SH-SY5Y (cell line): ENCODE results near the gene S100A11.

Experiments used
- GATA2 ChIP-seq: IDR thresholded peaks from 2 replicates; pipeline ENCODE4 v1.6.1; 2011; ENCODE audit warnings: mild to moderate bottlenecking, low read depth, low read length
- GATA3 ChIP-seq: IDR thresholded peaks from 2 replicates; pipeline ENCODE4 v1.6.1; 2011; ENCODE audit warnings: low read depth, mild to moderate bottlenecking, low read length, moderate library complexity

Gene S100A11

DNA sequence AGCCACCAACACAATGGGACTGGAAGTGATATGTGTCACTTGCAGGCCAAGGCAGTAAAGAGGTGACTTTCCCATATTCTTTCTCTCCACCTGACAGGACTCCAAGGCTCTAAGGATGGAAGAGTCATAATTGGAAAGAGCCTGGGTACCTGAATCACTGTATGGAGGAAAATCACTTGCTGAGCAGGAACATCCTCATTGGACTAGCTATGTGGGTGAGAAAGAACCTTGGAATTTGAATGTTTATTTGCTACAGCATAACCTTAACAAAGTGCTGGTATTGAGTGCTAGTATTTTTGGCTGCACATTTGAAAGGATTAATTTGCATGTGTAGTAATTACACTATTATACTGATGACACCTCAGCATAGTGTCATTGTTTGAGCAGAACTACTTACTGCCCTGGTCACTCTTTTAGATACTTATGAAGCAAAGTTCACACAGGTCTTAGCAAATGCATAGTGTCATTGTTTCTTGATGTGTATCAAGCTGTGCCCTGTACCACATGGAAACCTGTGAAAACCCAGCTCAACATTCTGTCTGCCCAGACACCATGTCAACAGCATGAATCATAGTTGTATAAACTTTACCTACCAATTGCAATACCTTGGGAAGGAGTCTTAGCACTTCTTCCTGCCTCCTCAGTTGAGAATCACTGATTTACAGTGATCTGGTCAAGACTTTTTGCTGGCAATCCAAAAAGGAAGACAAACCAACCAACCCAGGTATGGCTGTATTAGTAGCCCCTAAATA is 38.0 kb downstream of the S100A11 start:
- no peak for TF ChIP-seq GATA2
- TF ChIP-seq GATA3 = no peak

DNA sequence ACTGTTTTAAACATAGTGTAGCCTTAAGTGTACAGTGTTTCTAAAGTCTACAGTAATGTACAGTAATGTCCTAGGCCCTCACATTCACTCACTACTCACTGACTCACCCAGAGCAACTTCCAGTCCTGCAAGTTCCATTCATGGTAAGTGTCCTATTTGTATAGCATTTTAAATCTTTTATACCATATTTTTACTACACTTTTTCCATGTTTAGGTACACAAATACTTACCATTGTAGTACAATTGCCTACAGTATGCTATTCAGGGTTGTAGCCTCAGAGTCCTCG is 39.6 kb downstream of the S100A11 start:
- TF ChIP-seq GATA2 = no peak

DNA sequence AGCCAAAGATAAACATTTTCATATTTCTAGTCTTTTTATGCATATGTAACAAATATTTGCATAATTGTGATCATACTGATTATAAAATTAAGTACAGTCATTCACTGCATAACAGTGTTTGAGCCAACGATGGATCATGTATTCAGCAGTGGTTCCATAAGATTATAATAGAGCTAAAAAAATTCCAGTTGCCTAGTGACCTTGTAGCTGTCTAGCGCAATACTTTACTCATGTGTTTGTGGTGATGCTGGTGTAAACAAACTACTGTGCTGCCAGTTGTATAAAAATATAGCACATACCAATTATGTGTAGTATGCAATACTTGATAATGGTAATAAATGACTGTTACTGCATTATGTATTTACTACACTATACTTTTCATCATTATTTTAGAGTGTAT is 41.0 kb downstream of the S100A11 start:
- TF ChIP-seq GATA3 = no peak
- no peak for TF ChIP-seq GATA2

DNA sequence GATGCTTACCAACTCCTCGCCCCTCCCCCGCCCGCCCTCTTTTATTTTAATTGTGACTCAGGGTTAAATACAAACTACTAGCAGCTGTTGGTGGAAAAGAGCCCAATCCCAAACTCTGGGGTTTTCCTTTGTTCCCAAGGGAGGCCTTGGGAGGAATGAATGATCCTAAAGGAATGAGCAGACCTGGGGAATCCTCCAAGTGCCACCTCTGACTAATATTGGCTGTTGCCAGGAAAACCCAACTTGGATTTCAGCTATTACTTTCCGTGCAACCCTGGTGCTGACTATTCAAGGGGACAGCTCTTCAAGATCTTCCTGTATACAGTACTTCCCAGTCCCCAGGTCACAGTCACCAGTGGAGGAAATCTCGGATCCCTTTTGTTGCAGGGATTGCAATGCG is 41.8 kb downstream of the S100A11 start:
- TF ChIP-seq GATA3 (no peak), GATA2 (no peak)

DNA sequence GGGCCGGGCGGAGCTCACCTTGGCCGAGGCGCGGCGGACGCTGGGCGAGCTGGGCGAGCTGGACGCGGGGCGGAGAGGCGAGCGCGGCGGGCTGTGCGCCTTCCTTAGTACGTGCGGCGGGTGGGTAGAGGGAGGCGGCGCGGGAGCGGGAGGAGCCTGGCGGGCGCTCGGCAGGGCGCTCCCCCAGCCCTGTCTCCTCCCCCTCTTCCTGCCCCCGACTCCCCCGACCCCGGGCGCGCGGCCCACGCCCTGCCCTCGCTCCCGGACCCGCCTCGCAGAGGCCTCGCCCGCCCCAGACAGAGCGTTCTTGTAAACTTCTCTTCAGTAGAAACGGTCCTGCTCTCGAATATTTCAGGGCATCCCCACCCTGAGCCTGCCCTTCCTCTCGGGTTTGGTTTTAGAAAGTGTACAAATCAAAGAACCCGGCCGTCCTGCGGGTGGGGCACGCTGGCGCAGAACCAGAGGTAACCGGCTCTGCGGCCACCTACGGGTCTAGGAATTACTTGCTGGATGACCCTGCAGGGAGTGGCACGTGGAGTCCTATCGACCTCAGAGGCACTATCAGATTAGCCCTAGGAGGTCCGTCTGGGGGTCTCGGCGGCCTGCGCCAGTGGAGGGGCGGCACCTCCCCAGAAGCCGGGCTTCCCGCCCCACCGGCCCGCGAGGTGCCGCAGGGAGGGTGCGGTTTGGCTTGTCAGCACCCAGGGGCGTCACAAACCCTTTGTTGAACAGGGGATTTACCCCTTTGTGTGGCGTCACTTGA is 42.9 kb downstream of the S100A11 start, which contains the start of gene S100A10:
TSS of gene S100A10 (minus strand) at position 126 of the 763 bp plus-strand sequence. CDS start 7,629 bp downstream, outside the sequence.
- TF ChIP-seq GATA2 (no peak), GATA3 (no peak)

DNA sequence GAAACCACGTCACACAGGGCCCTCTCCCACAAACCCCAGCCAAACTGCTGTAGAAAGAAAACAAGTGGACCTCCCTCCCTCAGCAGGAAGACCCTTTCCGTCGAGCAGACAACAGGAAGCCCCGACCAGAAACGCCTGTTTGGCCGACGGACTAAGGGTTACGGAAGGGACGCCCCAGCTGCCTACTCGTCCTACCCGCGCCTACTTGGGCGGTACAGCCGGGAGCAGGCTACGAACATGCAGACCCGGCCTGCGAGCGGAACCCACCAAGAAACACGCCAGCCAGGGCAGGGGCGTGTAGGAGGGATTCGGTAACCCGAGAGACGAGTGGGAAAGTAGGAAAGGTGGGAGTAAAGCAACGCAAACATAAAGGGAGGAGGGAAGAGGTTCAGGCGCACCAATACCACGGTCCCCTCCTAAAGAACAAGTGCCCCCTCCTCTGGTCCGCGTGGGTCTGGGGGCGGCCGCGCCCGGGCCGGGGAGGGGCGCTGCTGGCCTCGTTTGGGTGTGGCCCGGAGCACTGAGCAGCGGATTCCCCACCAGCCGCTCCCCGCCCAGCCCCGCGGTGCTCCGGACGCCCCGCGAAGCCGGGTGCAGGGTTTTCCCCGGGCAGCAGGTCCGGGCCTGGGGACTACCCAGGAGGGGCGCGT is 43.6 kb downstream of the S100A11 start:
- TF ChIP-seq GATA3 (no peak), GATA2 (no peak)

DNA sequence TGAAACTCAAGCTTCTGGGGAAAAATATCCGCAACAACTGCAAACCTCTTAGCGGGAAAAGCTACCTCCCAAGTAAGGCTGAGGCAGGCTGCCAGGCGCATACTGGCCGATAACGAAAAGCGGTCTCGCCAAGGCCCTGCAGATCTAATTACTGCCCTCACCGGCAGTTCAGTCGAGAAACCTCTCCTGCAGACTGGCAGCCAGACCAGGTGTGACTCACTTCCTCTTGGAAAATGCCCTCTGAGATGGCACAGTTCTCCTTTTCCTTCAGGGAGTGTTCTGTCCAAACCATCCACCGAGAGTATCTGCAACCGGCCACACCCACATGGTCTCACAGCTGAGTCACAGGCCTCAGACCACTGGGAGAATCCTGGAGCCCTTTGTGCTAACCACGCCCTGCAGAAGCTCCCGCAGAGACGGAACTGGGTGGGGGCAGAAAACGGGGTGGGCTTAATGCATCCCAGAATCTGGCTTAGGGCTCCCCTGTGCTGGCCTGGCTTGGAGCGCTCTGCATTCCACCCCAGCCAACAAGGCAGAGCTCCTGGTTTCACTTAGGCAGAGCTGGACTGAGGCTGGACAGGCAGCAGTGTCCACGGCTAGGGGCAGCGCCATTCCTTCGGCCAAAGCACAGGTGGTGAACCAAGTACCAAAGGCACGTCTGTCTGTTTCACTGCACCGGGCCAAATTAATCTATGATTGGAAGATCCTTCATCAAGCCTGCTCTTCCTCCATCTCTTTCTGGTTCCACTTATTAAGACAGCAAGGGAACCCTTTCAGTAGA is 44.3 kb downstream of the S100A11 start:
- TF ChIP-seq GATA3 (no peak), GATA2 (no peak)

DNA sequence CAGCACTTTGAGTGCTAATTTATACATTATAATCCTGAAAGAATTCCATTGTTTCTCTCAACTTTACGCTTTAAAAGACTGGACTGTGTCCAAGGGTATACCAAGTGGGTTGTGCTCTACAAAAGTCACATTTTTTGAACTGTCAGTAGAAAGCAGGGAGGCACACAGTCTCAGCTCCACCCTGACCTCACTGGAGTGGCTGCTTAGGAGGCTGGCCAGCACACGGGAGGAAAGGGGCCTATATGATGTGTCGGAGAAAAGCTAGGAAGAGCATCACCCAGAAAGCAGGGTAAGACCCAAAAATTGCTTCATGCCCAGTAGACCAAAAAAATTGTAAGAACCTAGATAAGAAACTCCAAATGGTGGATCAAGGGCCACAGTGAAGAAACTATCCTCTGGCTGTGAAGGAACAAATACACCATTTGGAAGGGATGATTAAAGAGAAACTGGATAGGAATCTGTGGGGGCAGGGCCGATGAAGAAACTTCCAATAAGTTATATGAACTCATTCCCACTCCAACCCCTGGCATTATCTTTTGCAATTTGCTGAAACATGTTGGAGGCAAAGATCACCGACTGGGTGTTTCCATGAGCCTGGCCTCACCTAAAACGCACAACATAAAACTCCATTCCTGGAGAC is 45.0 kb downstream of the S100A11 start:
- TF ChIP-seq GATA2 (no peak), GATA3 (no peak)

DNA sequence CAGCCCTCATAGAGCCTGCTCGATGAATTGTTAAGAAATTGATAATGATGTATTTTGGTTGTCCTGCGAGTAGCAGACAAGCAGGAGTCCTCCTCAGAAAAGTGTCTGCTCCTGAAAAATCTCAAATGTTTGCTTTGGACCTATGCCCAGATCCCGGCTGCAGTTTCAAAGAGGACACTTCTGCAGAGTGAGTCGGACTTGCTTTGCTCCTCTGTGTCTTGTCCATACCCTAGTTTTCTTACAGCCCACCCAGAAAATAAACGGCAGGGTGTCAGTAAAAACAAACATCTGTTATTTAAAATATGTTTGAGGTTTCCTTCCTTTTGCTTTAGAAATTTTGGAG is 46.0 kb downstream of the S100A11 start:
- no peak for TF ChIP-seq GATA2
- no peak for TF ChIP-seq GATA3

DNA sequence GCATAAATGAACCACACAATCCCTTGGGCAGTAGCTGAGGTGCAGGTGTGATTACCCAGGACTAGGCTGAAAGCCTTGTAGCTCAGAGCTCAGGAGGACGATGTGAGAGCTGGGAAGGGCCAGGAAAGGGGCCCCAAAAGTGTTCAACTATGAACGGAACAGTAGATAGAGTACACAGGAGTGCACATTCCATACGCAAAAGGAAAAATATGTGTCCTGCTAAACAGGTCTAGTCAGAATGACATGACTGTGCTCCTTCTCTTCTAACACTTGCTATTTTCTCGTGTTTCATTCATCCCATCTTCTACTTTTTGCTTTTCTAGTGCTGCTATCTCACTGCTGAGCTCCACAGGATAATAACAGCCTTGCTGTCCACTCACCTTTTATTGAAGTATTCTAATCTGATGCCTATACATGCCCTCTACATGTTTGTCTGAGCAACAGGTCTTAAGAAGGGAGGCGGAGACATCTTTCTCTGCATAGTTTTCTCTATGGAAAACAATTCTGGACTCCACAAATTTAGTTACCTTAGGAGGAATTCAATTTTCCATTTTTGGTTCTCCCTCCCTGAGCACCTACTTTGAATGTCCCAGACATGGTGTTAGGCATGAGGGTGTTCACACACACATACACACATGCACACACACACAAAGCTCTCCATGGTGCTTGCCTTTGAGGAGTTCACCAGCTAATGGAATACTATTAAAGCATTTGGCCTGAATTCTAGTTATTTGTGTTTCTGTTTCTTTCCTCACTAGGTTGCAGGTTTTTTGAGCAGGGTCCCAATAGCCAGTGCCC is 46.5 kb downstream of the S100A11 start:
- TF ChIP-seq GATA2 (no peak), GATA3 (no peak)

DNA sequence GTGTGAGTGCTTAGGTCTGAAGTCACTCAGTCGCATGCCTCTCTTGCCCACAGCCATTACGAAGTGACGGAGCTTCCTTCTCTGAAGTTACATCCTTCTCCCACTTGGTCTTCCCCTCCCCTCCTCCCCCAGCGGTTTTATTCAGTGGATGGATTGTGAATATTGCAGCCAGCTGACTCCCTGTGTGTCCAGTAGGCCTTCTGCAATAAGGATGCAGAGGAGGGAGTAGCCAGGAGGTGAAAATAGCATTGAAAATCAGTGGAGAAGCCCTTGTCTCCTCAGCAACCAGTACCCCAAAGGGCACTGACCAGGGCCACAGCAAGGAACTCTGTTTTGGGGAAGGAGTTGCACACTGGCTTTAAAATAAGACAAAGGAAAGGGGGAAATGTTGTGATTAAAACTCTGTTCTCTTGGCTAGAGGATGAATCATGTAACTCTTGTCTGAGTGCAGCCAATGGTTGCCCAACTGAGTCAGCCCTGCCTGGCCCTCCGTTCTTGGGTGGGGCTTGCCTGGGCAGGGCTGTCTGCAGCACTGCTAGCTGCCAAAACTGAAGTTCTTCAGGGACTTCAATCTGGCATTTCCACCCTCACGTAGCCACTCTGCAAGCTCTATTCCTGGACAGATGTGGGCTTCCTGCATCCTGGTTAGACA is 47.5 kb downstream of the S100A11 start:
- TF ChIP-seq GATA3 (no peak), GATA2 (no peak)

DNA sequence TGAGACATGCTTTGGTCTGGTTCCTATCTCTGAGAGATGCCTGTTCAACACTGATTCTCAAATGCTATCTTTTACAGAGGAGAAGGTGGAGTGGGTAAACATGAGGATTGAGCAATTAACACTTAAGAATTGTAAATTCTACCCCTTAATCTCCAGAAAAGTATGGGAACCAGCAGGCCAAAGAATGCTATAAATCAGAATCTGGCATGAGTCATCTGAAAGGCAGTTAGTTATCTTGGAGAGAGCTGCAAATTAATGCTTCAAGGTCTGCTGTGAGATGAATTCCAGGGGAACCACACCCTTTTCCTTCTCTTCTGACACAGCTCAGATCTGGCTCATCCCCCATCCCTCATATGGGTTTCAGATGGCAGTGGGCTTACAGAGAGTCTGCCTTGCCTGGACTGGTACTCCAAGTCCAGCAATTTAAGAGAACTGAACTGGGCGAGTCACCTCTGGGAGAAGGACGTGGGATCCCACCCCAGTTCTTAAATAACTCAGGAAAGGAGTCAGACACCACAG is 48.3 kb downstream of the S100A11 start:
- TF ChIP-seq GATA2 (no peak), GATA3 (no peak)
